SJCRH30 (cell line): ENCODE results near the gene RAB44. TPM values are rescaled to one million over a fixed set of nuclear protein-coding genes. Genes with fewer than 3 reads are reported as not detected.
A peak's percentile ranks its signal among the peaks of the same experiment; 100 is the strongest.
"Not testable (repeated sequence)": the region's sequence is repeated elsewhere in the genome, so short reads cannot be mapped to it uniquely, and the experiment has no call there.

Source experiments
- DNase-seq, 2 experiments: peaks; one replicate each; pipeline ENCODE4 v3.0.0-alpha.2; 2015 to 2020
- H3K27ac ChIP-seq: fragments of 250-450 bp; sonication (Bioruptor Pico); 2 replicates; pipeline ENCODE4 v1.5.1; 2020; ENCODE audit warnings: mild to moderate bottlenecking, moderate library complexity
- H3K27me3 ChIP-seq: fragments of 250-450 bp; sonication (Bioruptor Pico); 2 replicates; pipeline ENCODE4 v1.5.1; 2020; ENCODE audit warnings: mild to moderate bottlenecking, moderate library complexity
- H3K36me3 ChIP-seq: fragments of 250-450 bp; sonication (Bioruptor Pico); 2 replicates; pipeline ENCODE4 v1.5.1; 2020; ENCODE audit warnings: mild to moderate bottlenecking, moderate library complexity
- H3K4me1 ChIP-seq: fragments of 250-450 bp; sonication (Bioruptor Pico); 2 replicates; pipeline ENCODE4 v1.5.1; 2020; ENCODE audit warnings: mild to moderate bottlenecking, moderate library complexity
- H3K4me3 ChIP-seq: fragments of 250-450 bp; sonication (Bioruptor Pico); 2 replicates; pipeline ENCODE4 v1.5.1; 2020; ENCODE audit warnings: mild to moderate bottlenecking, moderate library complexity
- H3K9me3 ChIP-seq: fragments of 250-450 bp; sonication (Bioruptor Pico); replicated peaks from 2 replicates; pipeline ENCODE4 v1.5.1; 2020; ENCODE audit warnings: mild to moderate bottlenecking, moderate library complexity
- total RNA-seq: library from RNA; depleted of rRNA; stranded (reverse); fragments of >200 nt; shearing (Covaris generic); gene quantifications from 2 replicates; pipeline ENCODE4 v1.2.3, GENCODE V29; 2014; rRNA removed

The RAB44 gene
- total RNA-seq: not detected in 2 replicates

- Histone ChIP-seq H3K36me3 (no peaks in the 10 kb centered on the region), H3K27ac (no peak within 1 kb of the TSS), H3K4me3 (no peak within 1 kb of the TSS), H3K9me3 (no peaks in the 10 kb centered on the region), H3K27me3 (no peaks in the 10 kb centered on the region), H3K4me1 (0 out of 2 replicates have a peak, but pooled peaks cover 2% of the 10 kb centered on the region)
- no peak for DNase-seq
Observed at GRCh38 chr6:36697481-36697903, at the start of gene RAB44. Gene RAB44 (plus strand): TSS chr6:36697826. CDS start chr6:36704236, 6,410 bp downstream.

GRCh38 chr6:36649086-36649485 lies 48.5 kb upstream of the RAB44 start:
- Histone ChIP-seq H3K27me3 (no peaks in the 10 kb centered on the region), H3K4me3 (no peak overlapping the region), H3K27ac (peak overlapping the region; percentile 28), H3K9me3 (no peaks in the 10 kb centered on the region), H3K36me3 (no peaks in the 10 kb centered on the region), H3K4me1 (peaks cover 40% of the 10 kb centered on the region)
- DNase-seq: no peak

GRCh38 chr6:36649701-36650484 lies 47.7 kb upstream of the RAB44 start:
- Histone ChIP-seq H3K9me3 (no peaks in the 10 kb centered on the region), H3K36me3 (no peaks in the 10 kb centered on the region), H3K27ac (peak overlapping the region; percentile 28), H3K4me3 (no peak overlapping the region), H3K4me1 (peaks cover 34% of the 10 kb centered on the region), H3K27me3 (no peaks in the 10 kb centered on the region)
- DNase-seq: peak; percentile 72 to 77

- no peak overlapping the region for H3K4me3 ChIP-seq
- H3K27me3 ChIP-seq: no peaks in the 10 kb centered on the region
- H3K4me1 ChIP-seq: peaks cover 29% of the 10 kb centered on the region
- no peaks in the 10 kb centered on the region for H3K36me3 ChIP-seq
- no peak overlapping the region for H3K27ac ChIP-seq
- no peaks in the 10 kb centered on the region for H3K9me3 ChIP-seq
- no peak for DNase-seq
Observed at GRCh38 chr6:36650848-36651478, 46.7 kb upstream of the RAB44 start.

GRCh38 chr6:36651659-36652379 lies 45.8 kb upstream of the RAB44 start:
- no peak overlapping the region for H3K27ac ChIP-seq
- DNase-seq: no peak
- peaks cover 29% of the 10 kb centered on the region for H3K4me1 ChIP-seq
- H3K36me3 ChIP-seq: no peaks in the 10 kb centered on the region
- H3K27me3 ChIP-seq: no peaks in the 10 kb centered on the region
- H3K4me3 ChIP-seq: no peak overlapping the region
- no peaks in the 10 kb centered on the region for H3K9me3 ChIP-seq

- not testable (repeated sequence) for H3K9me3 ChIP-seq, DNase-seq, H3K27me3 ChIP-seq, H3K27ac ChIP-seq, H3K4me3 ChIP-seq, H3K36me3 ChIP-seq
- peaks cover 24% of the 10 kb centered on the region for H3K4me1 ChIP-seq
Observed at GRCh38 chr6:36654469-36654868, 43.2 kb upstream of the RAB44 start.

- Histone ChIP-seq H3K9me3 (no peaks in the 10 kb centered on the region), H3K36me3 (no peaks in the 10 kb centered on the region), H3K27ac (no peak overlapping the region), H3K27me3 (no peaks in the 10 kb centered on the region), H3K4me3 (no peak overlapping the region), H3K4me1 (peaks cover 17% of the 10 kb centered on the region)
- DNase-seq: no peak
Observed at GRCh38 chr6:36655085-36655724, 42.4 kb upstream of the RAB44 start.

GRCh38 chr6:36656441-36656840 lies 41.2 kb upstream of the RAB44 start:
- no peaks in the 10 kb centered on the region for H3K27me3 ChIP-seq
- no peaks in the 10 kb centered on the region for H3K9me3 ChIP-seq
- H3K4me3 ChIP-seq: no peak overlapping the region
- peaks cover 5% of the 10 kb centered on the region for H3K4me1 ChIP-seq
- H3K27ac ChIP-seq: no peak overlapping the region
- no peak for DNase-seq
- no peaks in the 10 kb centered on the region for H3K36me3 ChIP-seq

- H3K36me3 ChIP-seq: no peaks in the 10 kb centered on the region
- H3K27me3 ChIP-seq: no peaks in the 10 kb centered on the region
- H3K4me3 ChIP-seq: no peak overlapping the region
- no peak for DNase-seq
- peaks cover 5% of the 10 kb centered on the region for H3K4me1 ChIP-seq
- H3K9me3 ChIP-seq: no peaks in the 10 kb centered on the region
- H3K27ac ChIP-seq: no peak overlapping the region
Observed at GRCh38 chr6:36657271-36657670, 40.4 kb upstream of the RAB44 start.

GRCh38 chr6:36657942-36658544 lies 39.6 kb upstream of the RAB44 start:
- no peak for DNase-seq
- H3K27ac ChIP-seq: no peak overlapping the region

GRCh38 chr6:36659271-36659670 lies 38.4 kb upstream of the RAB44 start:
- H3K27me3 ChIP-seq: no peaks in the 10 kb centered on the region
- DNase-seq: no peak
- no peaks in the 10 kb centered on the region for H3K36me3 ChIP-seq
- no peaks in the 10 kb centered on the region for H3K9me3 ChIP-seq
- peaks cover 5% of the 10 kb centered on the region for H3K4me1 ChIP-seq
- no peak overlapping the region for H3K4me3 ChIP-seq
- H3K27ac ChIP-seq: no peak overlapping the region

More at GRCh38 chr6:36657942-36658544, 39.6 kb upstream of the RAB44 start:
- Histone ChIP-seq H3K27me3 (no peaks in the 10 kb centered on the region), H3K36me3 (no peaks in the 10 kb centered on the region), H3K9me3 (no peaks in the 10 kb centered on the region), H3K4me1 (peaks cover 5% of the 10 kb centered on the region), H3K4me3 (no peak overlapping the region)

GRCh38 chr6:36660771-36661471 lies 36.7 kb upstream of the RAB44 start:
- DNase-seq: no peak
- no peaks in the 10 kb centered on the region for H3K27me3 ChIP-seq
- H3K9me3 ChIP-seq: no peaks in the 10 kb centered on the region
- no peaks in the 10 kb centered on the region for H3K36me3 ChIP-seq
- H3K4me3 ChIP-seq: no peak overlapping the region
- H3K4me1 ChIP-seq: peaks cover 5% of the 10 kb centered on the region
- H3K27ac ChIP-seq: no peak overlapping the region

GRCh38 chr6:36662380-36662779 lies 35.2 kb upstream of the RAB44 start:
- H3K4me1 ChIP-seq: peaks cover 17% of the 10 kb centered on the region
- H3K27me3 ChIP-seq: no peaks in the 10 kb centered on the region
- no peaks in the 10 kb centered on the region for H3K9me3 ChIP-seq
- H3K27ac ChIP-seq: no peak overlapping the region
- no peaks in the 10 kb centered on the region for H3K36me3 ChIP-seq
- DNase-seq: no peak
- no peak overlapping the region for H3K4me3 ChIP-seq

GRCh38 chr6:36662827-36663256 lies 34.8 kb upstream of the RAB44 start:
- Histone ChIP-seq H3K4me3 (no peak overlapping the region), H3K9me3 (no peaks in the 10 kb centered on the region), H3K27me3 (no peaks in the 10 kb centered on the region), H3K36me3 (no peaks in the 10 kb centered on the region), H3K4me1 (peaks cover 18% of the 10 kb centered on the region), H3K27ac (no peak overlapping the region)
- DNase-seq: no peak
